ENCODE data around the gene HLA-DQB1.
"Not testable (repeated sequence)": the region's sequence is repeated elsewhere in the genome, so short reads cannot be mapped to it uniquely, and the experiment has no call there.

The HLA-DQB1 gene

GRCh38 chr6:32659856-32660595 is 6.4 kb downstream of the HLA-DQB1 start:
- DNase-seq: no peak

- no peak for DNase-seq
These were observed 8.1 kb downstream of the HLA-DQB1 start for GRCh38 chr6:32658268-32658897.

GRCh38 chr6:32657819-32658218 is 8.6 kb downstream of the HLA-DQB1 start:
- not testable (repeated sequence) for DNase-seq

GRCh38 chr6:32657329-32657728 is 9.1 kb downstream of the HLA-DQB1 start:
- not testable (repeated sequence) for DNase-seq

- no peak for DNase-seq
These were observed 11.2 kb downstream of the HLA-DQB1 start for GRCh38 chr6:32655203-32655710.

GRCh38 chr6:32645047-32645703 is 21.3 kb downstream of the HLA-DQB1 start:
- DNase-seq: no peak

- DNase-seq: no peak
These were observed 22.6 kb downstream of the HLA-DQB1 start for GRCh38 chr6:32643904-32644303.

GRCh38 chr6:32642720-32643106 is 23.7 kb downstream of the HLA-DQB1 start:
- no peak for DNase-seq

- not testable (repeated sequence) for DNase-seq
These were observed 24.4 kb downstream of the HLA-DQB1 start for GRCh38 chr6:32641785-32642719.

- DNase-seq: no peak
These were observed 25.3 kb downstream of the HLA-DQB1 start for GRCh38 chr6:32641122-32641521.

- DNase-seq: no peak
These were observed 26.7 kb downstream of the HLA-DQB1 start for GRCh38 chr6:32639440-32640394.

GRCh38 chr6:32638532-32639219 is 27.8 kb downstream of the HLA-DQB1 start:
- DNase-seq: no peak

- DNase-seq: no peak
These were observed 28.6 kb downstream of the HLA-DQB1 start for GRCh38 chr6:32637883-32638282.

GRCh38 chr6:32637219-32637880 is 29.1 kb downstream of the HLA-DQB1 start, which contains the start of gene HLA-DQA1:
HLA-DQA1 (plus strand) TSS chr6:32637406; CDS start chr6:32637459, 53 bp downstream.
- no peak for DNase-seq

- no peak for DNase-seq
These were observed 30.8 kb downstream of the HLA-DQB1 start for GRCh38 chr6:32635526-32636123.

GRCh38 chr6:32629793-32630192 is 36.7 kb downstream of the HLA-DQB1 start:
- not testable (repeated sequence) for DNase-seq

GRCh38 chr6:32627831-32628230 is 38.6 kb downstream of the HLA-DQB1 start:
- peak; percentile 12 for DNase-seq

- DNase-seq: no peak
These were observed 39.2 kb downstream of the HLA-DQB1 start for GRCh38 chr6:32627249-32627648.

- no peak for DNase-seq
These were observed 41.3 kb downstream of the HLA-DQB1 start for GRCh38 chr6:32625137-32625536.

GRCh38 chr6:32624565-32624964 is 41.9 kb downstream of the HLA-DQB1 start:
- no peak for DNase-seq
